HEK293 (cell line): Measurements from ENCODE around the gene PTGR1.

ENCODE experiments used
- CTCF ChIA-PET: fragments of 350-600 bp; formaldehyde crosslinking; extraction: SDS; loops from one replicate; lab custom pipeline; 2021; ENCODE audit warnings: antibody characterized with exemption; lab: Yijun Ruan, JAX
- POLR2A ChIA-PET: fragments of 300-600 bp; formaldehyde crosslinking; extraction: SDS; loops from one replicate; lab custom pipeline; 2020; ENCODE audit warnings: antibody characterized with exemption, inconsistent platforms; lab: Yijun Ruan, JAX
- H3K27ac ChIP-seq: fragments of 200-500 bp; sonication (Bioruptor generic); 2 replicates; pipeline ENCODE4 v1.5.1; 2014; ENCODE audit warnings: low read depth, low read length, control low read depth, inconsistent platforms; ENCODE audit errors: extremely low read depth
- H3K36me3 ChIP-seq, 2 experiments: fragments of 200-500 bp in 1 of 2; sonication (Bioruptor generic) in 1 of 2; 1 replicate in 1 of 2; 2 replicates in 1 of 2; pipeline ENCODE4 v1.5.1; 2014 to 2017; ENCODE audit warnings: inconsistent platforms in 2 of 2, low read length in 2 of 2; ENCODE audit not compliant: control insufficient read depth in 2 of 2, insufficient read depth in 1 of 2
- H3K4me1 ChIP-seq: fragments of 200-500 bp; sonication (Bioruptor generic); 2 replicates; pipeline ENCODE4 v1.5.1; 2014; ENCODE audit warnings: mild to moderate bottlenecking, low read length, inconsistent platforms; ENCODE audit not compliant: control insufficient read depth, insufficient read depth
- H3K4me3 ChIP-seq: 2 replicates; pipeline ENCODE4 v1.5.1; 2011; ENCODE audit warnings: low read depth, mild to moderate bottlenecking, control low read depth, low read length, moderate library complexity
- H3K9me3 ChIP-seq: fragments of 200-500 bp; sonication (Bioruptor generic); 2 replicates; pipeline ENCODE4 v1.5.1; 2014; ENCODE audit warnings: low read depth, low read length, inconsistent platforms; ENCODE audit not compliant: control insufficient read depth, insufficient read depth
- SCRT1 ChIP-seq: fragments of 450-650 bp; formaldehyde crosslinking; IDR thresholded peaks from 2 replicates; pipeline ENCODE4 v1.5.1; 2016; ENCODE audit warnings: missing biosample characterization, missing genetic modification characterization, borderline replicate concordance
- TRIM28 ChIP-seq: IDR thresholded peaks from 2 replicates; pipeline ENCODE4 v1.6.1; 2011; ENCODE audit warnings: low read length, control low read depth, borderline replicate concordance
- ZBTB21 ChIP-seq: fragments of 450-650 bp; formaldehyde crosslinking; IDR thresholded peaks from 2 replicates; pipeline ENCODE4 v1.5.1; 2017; ENCODE audit warnings: missing biosample characterization, missing genetic modification characterization
- ZBTB48 ChIP-seq: fragments of 450-650 bp; formaldehyde crosslinking; IDR thresholded peaks from 2 replicates; pipeline ENCODE4 v1.5.1; 2016; ENCODE audit warnings: missing biosample characterization, missing genetic modification characterization
- ZFP37 ChIP-seq: fragments of 450-650 bp; formaldehyde crosslinking; IDR thresholded peaks from 2 replicates; pipeline ENCODE4 v1.5.1; 2016; ENCODE audit warnings: missing biosample characterization, missing genetic modification characterization
- ZNF214 ChIP-seq: fragments of 450-650 bp; formaldehyde crosslinking; IDR thresholded peaks from 2 replicates; pipeline ENCODE4 v1.5.1; 2017; ENCODE audit warnings: missing biosample characterization, mild to moderate bottlenecking, missing genetic modification characterization, borderline replicate concordance
- ZNF335 ChIP-seq: fragments of 450-650 bp; formaldehyde crosslinking; conservative IDR thresholded peaks from 2 replicates; pipeline ENCODE4 v1.5.1; 2016; ENCODE audit warnings: missing biosample characterization, missing genetic modification characterization
- ZNF341 ChIP-seq: fragments of 450-650 bp; formaldehyde crosslinking; IDR thresholded peaks from 2 replicates; pipeline ENCODE4; 2016; ENCODE audit warnings: low read depth, missing biosample characterization, missing genetic modification characterization
- ZNF37A ChIP-seq: fragments of 450-650 bp; IDR thresholded peaks from 2 replicates; pipeline ENCODE4 v1.5.1; 2018; ENCODE audit warnings: missing biosample characterization, missing genetic modification characterization
- ZNF596 ChIP-seq: fragments of 450-650 bp; IDR thresholded peaks from 2 replicates; pipeline ENCODE4 v1.5.0; 2018; ENCODE audit warnings: missing biosample characterization, mild to moderate bottlenecking, missing genetic modification characterization, moderate library complexity
- ZNF624 ChIP-seq: fragments of 450-650 bp; formaldehyde crosslinking; IDR thresholded peaks from 2 replicates; pipeline ENCODE4 v1.5.1; 2017; ENCODE audit warnings: missing biosample characterization, missing genetic modification characterization
- ZNF785 ChIP-seq: fragments of 450-650 bp; formaldehyde crosslinking; IDR thresholded peaks from 2 replicates; pipeline ENCODE4 v1.5.1; 2016; ENCODE audit warnings: missing biosample characterization, missing genetic modification characterization
- TF ChIP-seq, protein P1 (sequence below): fragments of 450-650 bp; formaldehyde crosslinking; IDR thresholded peaks from 2 replicates; pipeline ENCODE4 v1.5.1; 2017; ENCODE audit warnings: missing biosample characterization, missing genetic modification characterization
- TF ChIP-seq, protein P2 (sequence below): fragments of 450-650 bp; formaldehyde crosslinking; IDR thresholded peaks from 2 replicates; pipeline ENCODE4 v1.5.1; 2016; ENCODE audit warnings: missing biosample characterization, missing genetic modification characterization
- TF ChIP-seq, protein P3 (sequence below): fragments of 450-650 bp; formaldehyde crosslinking; IDR thresholded peaks from 2 replicates; pipeline ENCODE4 v1.5.1; 2017; ENCODE audit warnings: missing biosample characterization, missing genetic modification characterization
- TF ChIP-seq, protein P4 (sequence below): fragments of 450-650 bp; formaldehyde crosslinking; IDR thresholded peaks from 2 replicates; pipeline ENCODE4 v1.5.1; 2016; ENCODE audit warnings: missing biosample characterization, missing genetic modification characterization

Gene PTGR1

DNA sequence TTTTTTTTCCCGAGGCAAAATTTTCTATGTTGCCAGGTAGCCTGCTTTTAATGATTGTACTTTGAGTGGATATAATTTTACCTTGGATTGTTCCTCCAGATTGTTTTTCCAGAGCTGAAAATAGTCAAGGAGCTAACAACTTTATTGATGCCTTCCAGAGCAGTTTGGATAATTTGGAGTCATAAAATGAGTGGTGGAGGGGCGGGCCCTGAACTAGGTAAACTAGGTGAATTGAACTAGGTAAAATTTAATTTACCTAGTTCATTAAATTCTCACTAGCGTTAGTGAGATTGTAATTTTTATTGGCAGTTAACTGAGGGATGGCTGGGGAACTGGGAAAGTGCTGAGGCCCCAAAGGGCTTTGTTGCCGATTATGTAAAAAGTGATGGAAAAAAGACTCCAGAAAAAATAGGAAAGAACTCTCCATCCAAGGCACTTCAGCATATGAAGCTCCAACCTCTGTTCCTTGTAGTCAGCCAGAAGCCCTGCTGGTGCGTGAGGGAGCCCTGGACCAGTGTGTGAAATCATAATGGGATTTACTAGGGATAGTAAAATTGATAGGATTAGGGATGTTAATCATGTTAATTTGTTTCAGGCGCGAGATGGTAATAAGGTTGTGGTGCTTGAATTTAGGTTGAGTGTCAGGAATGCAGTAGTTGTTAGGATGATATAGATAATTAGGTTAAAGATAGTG is 33.4 kb upstream of the PTGR1 start:
- H3K4me1 ChIP-seq = peaks cover 2% of the 10 kb centered on the region; the same call in 1 of the 2 replicates
- H3K36me3 ChIP-seq = no peaks in the 10 kb centered on the region
- no peak overlapping the region for H3K27ac ChIP-seq
- no peak overlapping the region; the same call in 1 of the 2 replicates for H3K4me3 ChIP-seq
- no peaks in the 10 kb centered on the region for H3K9me3 ChIP-seq
- ChIA-PET CTCF (interaction anchor here (1.2 kb wide), 1 partner anchor 34 kb away, joined by 3 read pairs; no protein-coding TSS in a partner anchor), POLR2A (interaction anchor here (0.6 to 2.6 kb wide), 4 partner anchors 17 to 519 kb away, joined by 3 to 9 read pairs (median 4); partner anchors contain the start of gene GNG10)
- TF ChIP-seq, protein P1, sequence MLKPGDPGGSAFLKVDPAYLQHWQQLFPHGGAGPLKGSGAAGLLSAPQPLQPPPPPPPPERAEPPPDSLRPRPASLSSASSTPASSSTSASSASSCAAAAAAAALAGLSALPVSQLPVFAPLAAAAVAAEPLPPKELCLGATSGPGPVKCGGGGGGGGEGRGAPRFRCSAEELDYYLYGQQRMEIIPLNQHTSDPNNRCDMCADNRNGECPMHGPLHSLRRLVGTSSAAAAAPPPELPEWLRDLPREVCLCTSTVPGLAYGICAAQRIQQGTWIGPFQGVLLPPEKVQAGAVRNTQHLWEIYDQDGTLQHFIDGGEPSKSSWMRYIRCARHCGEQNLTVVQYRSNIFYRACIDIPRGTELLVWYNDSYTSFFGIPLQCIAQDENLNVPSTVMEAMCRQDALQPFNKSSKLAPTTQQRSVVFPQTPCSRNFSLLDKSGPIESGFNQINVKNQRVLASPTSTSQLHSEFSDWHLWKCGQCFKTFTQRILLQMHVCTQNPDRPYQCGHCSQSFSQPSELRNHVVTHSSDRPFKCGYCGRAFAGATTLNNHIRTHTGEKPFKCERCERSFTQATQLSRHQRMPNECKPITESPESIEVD (tag by site-specific recombination) = peak; percentile 67
- peak; percentile 28 for TF ChIP-seq ZNF335 (tag by site-specific recombination)
- TF ChIP-seq TRIM28 = no peak

DNA sequence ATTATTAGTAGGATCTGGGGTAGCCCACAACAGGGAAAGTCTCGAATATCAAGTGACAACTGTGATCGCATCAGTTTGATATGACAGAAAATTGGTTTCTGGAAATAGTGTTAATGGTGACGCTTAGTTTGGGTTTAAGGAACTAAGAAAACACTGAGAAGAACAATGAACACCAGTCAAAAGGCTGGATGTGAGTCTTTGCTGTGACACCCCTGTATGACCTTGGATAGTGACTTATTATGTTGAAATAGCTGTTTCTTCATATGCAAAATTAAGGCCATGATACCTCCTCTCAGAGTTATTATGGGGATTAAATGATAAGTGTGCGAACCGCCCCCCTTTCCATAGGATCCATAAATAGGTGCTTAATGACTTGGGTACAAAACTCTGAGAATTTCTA is 32.6 kb upstream of the PTGR1 start:
- POLR2A ChIA-PET = interaction anchor here (0.6 to 2.6 kb wide), 17 partner anchors 11 to 747 kb away, joined by 3 to 12 read pairs (median 4); partner anchors contain the start of genes ECPAS, GNG10 and ZNF483
- TF ChIP-seq ZNF335 (tag by site-specific recombination) = peak; percentile 2; the same call in 1 of the 2 replicates
- no peak for TF ChIP-seq ZNF624 (tag by site-specific recombination)
- peak overlapping the region; percentile 86 for H3K4me3 ChIP-seq
- no peaks in the 10 kb centered on the region for H3K36me3 ChIP-seq
- CTCF ChIA-PET = interaction anchor here (1.2 kb wide), 1 partner anchor 34 kb away, joined by 3 read pairs; no protein-coding TSS in a partner anchor
- H3K27ac ChIP-seq = peak overlapping the region; percentile 42; the same call in 1 of the 2 replicates
- no peaks in the 10 kb centered on the region for H3K9me3 ChIP-seq
- peaks cover 2% of the 10 kb centered on the region; the same call in 1 of the 2 replicates for H3K4me1 ChIP-seq

DNA sequence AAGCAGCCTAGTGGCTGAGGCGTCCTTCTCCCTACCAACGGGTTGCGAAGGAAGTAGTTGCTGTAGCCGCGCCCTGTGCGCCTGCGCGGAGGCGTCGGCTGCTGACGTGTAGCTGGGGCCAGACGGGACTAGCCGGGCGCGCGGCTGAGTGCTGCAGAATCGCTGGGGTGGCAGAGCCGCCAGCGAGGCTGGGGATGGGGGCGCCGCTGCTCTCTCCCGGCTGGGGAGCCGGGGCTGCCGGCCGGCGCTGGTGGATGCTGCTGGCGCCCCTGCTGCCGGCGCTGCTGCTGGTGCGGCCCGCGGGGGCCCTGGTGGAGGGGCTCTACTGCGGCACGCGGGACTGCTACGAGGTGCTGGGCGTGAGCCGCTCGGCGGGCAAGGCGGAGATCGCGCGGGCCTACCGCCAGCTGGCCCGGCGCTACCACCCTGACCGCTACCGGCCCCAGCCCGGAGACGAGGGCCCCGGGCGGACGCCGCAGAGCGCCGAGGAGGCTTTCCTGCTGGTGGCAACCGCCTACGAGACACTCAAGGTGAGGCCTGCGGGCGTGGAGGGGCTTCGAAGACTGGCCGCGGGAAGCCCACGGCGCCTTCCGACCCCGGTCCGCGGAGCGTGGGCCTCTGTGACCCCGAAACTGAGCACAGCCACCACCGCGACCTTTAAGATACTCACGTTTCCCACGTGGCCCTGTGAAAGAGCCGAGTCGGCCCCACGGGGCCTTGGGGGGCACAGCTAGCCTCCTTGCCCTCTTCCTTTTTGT is 31.9 kb upstream of the PTGR1 start, which contains the start of gene DNAJC25:
TSS of gene DNAJC25 (plus strand) at position 121 of the 758 bp plus-strand sequence. CDS start at position 195, 74 bp downstream.
- no peaks in the 10 kb centered on the region for H3K36me3 ChIP-seq
- TF ChIP-seq ZNF37A = 0 out of 2 replicates have a peak, but pooled peaks have one; percentile 34
- TF ChIP-seq, protein P2, sequence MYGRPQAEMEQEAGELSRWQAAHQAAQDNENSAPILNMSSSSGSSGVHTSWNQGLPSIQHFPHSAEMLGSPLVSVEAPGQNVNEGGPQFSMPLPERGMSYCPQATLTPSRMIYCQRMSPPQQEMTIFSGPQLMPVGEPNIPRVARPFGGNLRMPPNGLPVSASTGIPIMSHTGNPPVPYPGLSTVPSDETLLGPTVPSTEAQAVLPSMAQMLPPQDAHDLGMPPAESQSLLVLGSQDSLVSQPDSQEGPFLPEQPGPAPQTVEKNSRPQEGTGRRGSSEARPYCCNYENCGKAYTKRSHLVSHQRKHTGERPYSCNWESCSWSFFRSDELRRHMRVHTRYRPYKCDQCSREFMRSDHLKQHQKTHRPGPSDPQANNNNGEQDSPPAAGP (tag by site-specific recombination) = 0 out of 2 replicates have a peak, but pooled peaks have one; percentile 2
- no peak; the same call in 1 of the 2 replicates for TF ChIP-seq ZFP37
- TF ChIP-seq ZNF785 (tag by site-specific recombination) = no peak
- TF ChIP-seq SCRT1 (tag by site-specific recombination) = no peak
- no peak for TF ChIP-seq ZNF214 (tag by site-specific recombination)
- no peak; the same call in 1 of the 2 replicates for TF ChIP-seq ZNF341 (tag by site-specific recombination)
- TF ChIP-seq ZBTB21 (tag by site-specific recombination) = no peak
- no peak for TF ChIP-seq ZBTB48 (tag by site-specific recombination)
- no peak for TF ChIP-seq ZNF596
- TF ChIP-seq, protein P3, sequence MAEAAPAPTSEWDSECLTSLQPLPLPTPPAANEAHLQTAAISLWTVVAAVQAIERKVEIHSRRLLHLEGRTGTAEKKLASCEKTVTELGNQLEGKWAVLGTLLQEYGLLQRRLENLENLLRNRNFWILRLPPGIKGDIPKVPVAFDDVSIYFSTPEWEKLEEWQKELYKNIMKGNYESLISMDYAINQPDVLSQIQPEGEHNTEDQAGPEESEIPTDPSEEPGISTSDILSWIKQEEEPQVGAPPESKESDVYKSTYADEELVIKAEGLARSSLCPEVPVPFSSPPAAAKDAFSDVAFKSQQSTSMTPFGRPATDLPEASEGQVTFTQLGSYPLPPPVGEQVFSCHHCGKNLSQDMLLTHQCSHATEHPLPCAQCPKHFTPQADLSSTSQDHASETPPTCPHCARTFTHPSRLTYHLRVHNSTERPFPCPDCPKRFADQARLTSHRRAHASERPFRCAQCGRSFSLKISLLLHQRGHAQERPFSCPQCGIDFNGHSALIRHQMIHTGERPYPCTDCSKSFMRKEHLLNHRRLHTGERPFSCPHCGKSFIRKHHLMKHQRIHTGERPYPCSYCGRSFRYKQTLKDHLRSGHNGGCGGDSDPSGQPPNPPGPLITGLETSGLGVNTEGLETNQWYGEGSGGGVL (tag by site-specific recombination) = no peak
- TF ChIP-seq, protein P4, sequence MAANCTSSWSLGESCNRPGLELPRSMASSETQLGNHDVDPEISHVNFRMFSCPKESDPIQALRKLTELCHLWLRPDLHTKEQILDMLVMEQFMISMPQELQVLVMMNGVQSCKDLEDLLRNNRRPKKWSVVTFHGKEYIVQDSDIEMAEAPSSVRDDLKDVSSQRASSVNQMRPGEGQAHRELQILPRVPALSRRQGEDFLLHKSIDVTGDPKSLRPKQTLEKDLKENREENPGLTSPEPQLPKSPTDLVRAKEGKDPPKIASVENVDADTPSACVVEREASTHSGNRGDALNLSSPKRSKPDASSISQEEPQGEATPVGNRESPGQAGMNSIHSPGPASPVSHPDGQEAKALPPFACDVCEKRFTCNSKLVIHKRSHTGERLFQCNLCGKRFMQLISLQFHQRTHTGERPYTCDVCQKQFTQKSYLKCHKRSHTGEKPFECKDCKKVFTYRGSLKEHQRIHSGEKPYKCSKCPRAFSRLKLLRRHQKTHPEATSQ (tag by site-specific recombination) = no peak

More for the DNA sequence above, 31.9 kb upstream of the PTGR1 start, which contains the start of gene DNAJC25:
- Histone ChIP-seq H3K4me3 (peak within 1 kb of the TSS; percentile 86), H3K9me3 (no peaks in the 10 kb centered on the region), H3K4me1 (peaks cover 2% of the 10 kb centered on the region; the same call in 1 of the 2 replicates), H3K27ac (peak within 1 kb of the TSS; percentile 48; the same call in 1 of the 2 replicates)
- CTCF ChIA-PET = interaction anchor here (1.2 to 1.7 kb wide), 2 partner anchors 33 kb away, joined by 3 to 6 read pairs; no protein-coding TSS in a partner anchor
- POLR2A ChIA-PET = interaction anchor here (0.5 to 2.6 kb wide), 31 partner anchors 10 to 748 kb away, joined by 3 to 17 read pairs (median 4); partner anchors contain the start of genes ECPAS, GNG10, PTGR1 and ZNF483
